Vagina (tissue), 2 donors: Measurements from ENCODE around the gene SMAD1. TPM values are rescaled to one million over a fixed set of nuclear protein-coding genes. Genes with fewer than 3 reads are reported as not detected.

ENCODE experiments used
- DNase-seq, 2 donors: peaks; one replicate each; pipeline ENCODE4 v3.0.0-alpha.2; 2017; ENCODE audit errors: extremely low spot score in 2 of 2
- H3K27ac ChIP-seq: fragments of 200-600 bp; sonication (generic); one replicate; pipeline ENCODE4 v1.5.1; 2019
- H3K27me3 ChIP-seq: fragments of 200-600 bp; sonication (generic); one replicate; pipeline ENCODE4 v1.5.1; 2019
- H3K36me3 ChIP-seq, 2 donors: fragments of 200-600 bp; sonication (generic); one replicate each; pipeline ENCODE4 v1.5.1; 2017 to 2019
- H3K4me1 ChIP-seq: fragments of 200-600 bp; sonication (generic); one replicate; pipeline ENCODE4 v1.5.1; 2019
- H3K4me3 ChIP-seq, 2 donors: fragments of 200-600 bp; sonication (generic); 1 replicate in 1 of 2; 2 replicates in 1 of 2; pipeline ENCODE4 v1.5.1; 2016 to 2019
- H3K9me3 ChIP-seq: fragments of 200-600 bp; sonication (generic); one replicate; pipeline ENCODE4 v1.5.1; 2019
- CTCF ChIP-seq, 3 experiments: fragments of 450-650 bp in 2 of 3; fragments of 200-600 bp in 1 of 3; sonication (generic) in 1 of 3; IDR thresholded peaks; one replicate each; pipeline ENCODE4 v1.5.1; 2017 to 2019; ENCODE audit warnings: antibody characterized with exemption in 3 of 3, mild to moderate bottlenecking in 2 of 3, moderate library complexity in 2 of 3
- POLR2A ChIP-seq, 2 donors: fragments of 450-650 bp; IDR thresholded peaks; one replicate each; pipeline ENCODE4 v1.6.1; 2017; ENCODE audit warnings: antibody characterized with exemption in 2 of 2, mild to moderate bottlenecking in 2 of 2, moderate library complexity in 2 of 2
- POLR2AphosphoS5 ChIP-seq, 2 donors: sonication (generic); formaldehyde crosslinking; IDR thresholded peaks; one replicate each; pipeline ENCODE4 v1.9.0; 2017; ENCODE audit warnings: antibody characterized with exemption in 2 of 2, mild to moderate bottlenecking in 2 of 2, low read depth in 1 of 2; ENCODE audit not compliant: insufficient read depth in 1 of 2
- intact Hi-C: fragments of 100-400 bp; cut with DNase I; formaldehyde crosslinking; loops from one replicate; pipeline ENCODE4 v1.15.1; 2023
- total RNA-seq: library from RNA; depleted of rRNA; stranded (reverse); fragments of >200 nt; gene quantifications from one replicate; pipeline ENCODE4 v1.2.3, GENCODE V29; 2016

Gene SMAD1
- total RNA-seq, 1 donor from 2014 or later = 31.7 TPM

GRCh38 chr4:145539671-145540070, 58.0 kb downstream of the SMAD1 start:
- no peak for DNase-seq
- peaks cover 36% of the 10 kb centered on the region for H3K4me1 ChIP-seq
- no peaks in the 10 kb centered on the region for H3K27me3 ChIP-seq
- H3K36me3 ChIP-seq = no peaks in the 10 kb centered on the region
- TF ChIP-seq POLR2A (IDR thresholded peaks at IDR 0.05) = no peak
- no peak for TF ChIP-seq POLR2AphosphoS5 (IDR thresholded peaks at IDR 0.05; ENCODE audit: insufficient read depth in 1 of 2, low read depth in 1 of 2)
- TF ChIP-seq CTCF (IDR thresholded peaks at IDR 0.05) = no peak
- H3K27ac ChIP-seq = no peak overlapping the region
- H3K9me3 ChIP-seq = no peaks in the 10 kb centered on the region
- intact Hi-C loops = no loop called here
- no peak overlapping the region for H3K4me3 ChIP-seq

GRCh38 chr4:145540235-145540634, 58.6 kb downstream of the SMAD1 start:
- Histone ChIP-seq H3K27me3 (no peaks in the 10 kb centered on the region), H3K36me3 (no peaks in the 10 kb centered on the region), H3K4me3 (no peak overlapping the region), H3K4me1 (peaks cover 39% of the 10 kb centered on the region), H3K27ac (no peak overlapping the region), H3K9me3 (no peaks in the 10 kb centered on the region)
- TF ChIP-seq POLR2AphosphoS5 (IDR thresholded peaks at IDR 0.05; ENCODE audit: insufficient read depth in 1 of 2, low read depth in 1 of 2) (no peak), CTCF (IDR thresholded peaks at IDR 0.05) (no peak), POLR2A (IDR thresholded peaks at IDR 0.05) (no peak)
- intact Hi-C loops = no loop called here
- no peak for DNase-seq

DNA sequence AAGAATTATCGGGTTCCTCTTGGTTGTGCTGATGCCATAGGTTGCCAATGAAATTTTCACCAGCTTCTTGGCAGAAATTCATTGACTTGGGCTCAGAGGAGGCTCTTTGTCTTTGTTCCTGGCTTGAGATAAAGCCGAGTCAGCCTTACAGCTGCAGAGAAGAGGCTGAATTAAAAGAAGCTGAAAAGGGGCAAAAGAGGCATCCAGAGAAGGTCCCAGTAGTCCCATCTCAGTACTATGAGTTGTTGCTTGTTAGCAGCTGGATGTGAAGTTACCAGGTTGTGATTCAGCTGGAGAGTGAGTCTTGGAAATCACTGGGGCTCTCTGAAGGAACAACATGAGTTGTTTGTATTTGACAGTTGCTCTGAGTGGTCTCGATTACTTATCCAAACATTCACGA, 59.7 kb downstream of the SMAD1 start:
- no peak for DNase-seq
- Histone ChIP-seq H3K36me3 (no peaks in the 10 kb centered on the region), H3K9me3 (no peaks in the 10 kb centered on the region), H3K27ac (no peak overlapping the region), H3K4me3 (no peak overlapping the region), H3K27me3 (no peaks in the 10 kb centered on the region), H3K4me1 (peaks cover 48% of the 10 kb centered on the region)
- intact Hi-C loops = no loop called here
- TF ChIP-seq POLR2A (IDR thresholded peaks at IDR 0.05) (no peak), POLR2AphosphoS5 (IDR thresholded peaks at IDR 0.05; ENCODE audit: insufficient read depth in 1 of 2, low read depth in 1 of 2) (no peak), CTCF (IDR thresholded peaks at IDR 0.05) (no peak)

- H3K27ac ChIP-seq = no peak overlapping the region
- no peak overlapping the region for H3K4me3 ChIP-seq
- no peaks in the 10 kb centered on the region for H3K9me3 ChIP-seq
- H3K4me1 ChIP-seq = peaks cover 39% of the 10 kb centered on the region
- H3K36me3 ChIP-seq = no peaks in the 10 kb centered on the region
- no peaks in the 10 kb centered on the region for H3K27me3 ChIP-seq
- no peak for DNase-seq
- intact Hi-C loops = no loop called here
- TF ChIP-seq POLR2AphosphoS5 (IDR thresholded peaks at IDR 0.05; ENCODE audit: insufficient read depth in 1 of 2, low read depth in 1 of 2) (no peak), POLR2A (IDR thresholded peaks at IDR 0.05) (no peak), CTCF (IDR thresholded peaks at IDR 0.05) (no peak)
These were observed 63.4 kb downstream of the SMAD1 start for GRCh38 chr4:145545031-145545430.

DNA sequence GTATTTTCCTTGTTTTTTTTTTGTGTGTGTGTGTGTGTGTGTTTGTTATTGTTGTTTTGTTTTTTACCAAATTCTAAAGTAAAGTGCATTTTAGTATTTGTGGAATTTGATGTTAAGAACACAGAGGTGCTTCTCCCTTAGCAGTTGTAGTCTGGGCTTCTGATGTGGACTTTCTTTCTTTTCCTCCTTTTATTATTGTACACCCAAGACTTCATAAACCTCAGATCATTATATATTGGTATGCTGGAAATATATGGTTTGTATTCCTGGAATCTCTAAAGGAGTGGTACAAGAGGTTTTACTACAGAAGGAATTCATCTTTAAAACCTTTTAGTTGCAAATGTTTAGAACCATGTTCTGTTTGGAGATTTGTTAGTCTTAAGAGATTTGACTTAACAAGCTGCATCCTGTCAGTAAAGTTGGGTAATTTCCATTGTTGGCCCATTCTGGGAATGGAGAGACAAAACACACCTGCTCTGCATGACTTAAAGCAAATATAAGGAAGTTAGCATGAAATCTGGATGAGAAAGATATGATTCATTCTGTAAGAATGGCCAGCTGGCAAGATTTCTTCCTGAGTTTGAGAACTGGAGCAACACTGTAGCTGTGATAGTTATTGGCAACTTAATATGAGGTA, 64.0 kb downstream of the SMAD1 start:
- Histone ChIP-seq H3K27me3 (no peaks in the 10 kb centered on the region), H3K27ac (no peak overlapping the region), H3K36me3 (no peaks in the 10 kb centered on the region), H3K4me1 (peaks cover 39% of the 10 kb centered on the region), H3K9me3 (no peaks in the 10 kb centered on the region), H3K4me3 (no peak overlapping the region)
- no peak for DNase-seq
- intact Hi-C loops = no loop called here
- TF ChIP-seq POLR2A (IDR thresholded peaks at IDR 0.05) (no peak), CTCF (IDR thresholded peaks at IDR 0.05) (no peak), POLR2AphosphoS5 (IDR thresholded peaks at IDR 0.05; ENCODE audit: insufficient read depth in 1 of 2, low read depth in 1 of 2) (peak in 1 of 2 donors; percentile 98)
